Fibroblast of lung (primary cell): ENCODE results near the gene GALNT8. TPM values are rescaled to one million over a fixed set of nuclear protein-coding genes. Genes with fewer than 3 reads are reported as not detected.

Source experiments
- DNase-seq, 2 donors: peaks; one replicate each; pipeline versions ENCODE4 v3.0.0 to v3.0.0-alpha.2; 2010; ENCODE audit warnings: low read depth in 2 of 2
- H2AFZ ChIP-seq: 2 replicates; pipeline ENCODE4 v1.5.1; 2012; ENCODE audit warnings: low read length, control low read depth, inconsistent platforms
- H3K27ac ChIP-seq: 2 replicates; pipeline ENCODE4 v1.5.1; 2011; ENCODE audit warnings: low read length, control low read depth; ENCODE audit not compliant: insufficient read depth
- H3K27me3 ChIP-seq: 2 replicates; pipeline ENCODE4 v1.5.1; 2011; ENCODE audit warnings: mild to moderate bottlenecking, low read length; ENCODE audit not compliant: control insufficient read depth, insufficient read depth
- H3K36me3 ChIP-seq: 2 replicates; pipeline ENCODE4 v1.5.1; 2011; ENCODE audit warnings: low read length; ENCODE audit not compliant: control insufficient read depth, insufficient read depth
- H3K4me1 ChIP-seq: 2 replicates; pipeline ENCODE4 v1.5.1; 2011; ENCODE audit warnings: low read length; ENCODE audit not compliant: control insufficient read depth, insufficient read depth; ENCODE audit errors: extremely low read depth
- H3K4me2 ChIP-seq: 2 replicates; pipeline ENCODE4 v1.5.1; 2011; ENCODE audit warnings: low read length, control low read depth; ENCODE audit not compliant: insufficient read depth; ENCODE audit errors: extremely low read depth
- H3K4me3 ChIP-seq, 4 experiments: fragments of 200-600 bp in 1 of 4; sonication (generic) in 1 of 4; replicated peaks in 1 of 4; 2 replicates each; pipeline ENCODE4 v1.5.1; 2011 to 2016; ENCODE audit warnings: low read length in 4 of 4, low read depth in 3 of 4, mild to moderate bottlenecking in 3 of 4, control low read depth in 2 of 4, inconsistent platforms in 1 of 4, mixed read lengths in 1 of 4; ENCODE audit not compliant: insufficient read depth in 1 of 4; ENCODE audit errors: control extremely low read depth in 1 of 4
- H3K79me2 ChIP-seq: 2 replicates; pipeline ENCODE4 v1.5.1; 2012; ENCODE audit warnings: mild to moderate bottlenecking, low read length, inconsistent platforms; ENCODE audit not compliant: control insufficient read depth, insufficient read depth
- H3K9ac ChIP-seq: 2 replicates; pipeline ENCODE4 v1.5.1; 2011; ENCODE audit warnings: mild to moderate bottlenecking, low read length, control low read depth; ENCODE audit not compliant: insufficient read depth
- H3K9me3 ChIP-seq: 2 replicates; pipeline ENCODE4 v1.5.1; 2012; ENCODE audit warnings: low read depth, low read length; ENCODE audit not compliant: control insufficient read depth, insufficient read depth
- H4K20me1 ChIP-seq: 2 replicates; pipeline ENCODE4 v1.5.1; 2011; ENCODE audit warnings: low read length; ENCODE audit not compliant: control insufficient read depth, insufficient read depth; ENCODE audit errors: extremely low read depth
- EZH2 ChIP-seq: IDR thresholded peaks from 2 replicates; pipeline ENCODE4 v1.5.1; 2012; ENCODE audit warnings: low read length, control low read depth, mild to moderate bottlenecking; ENCODE audit errors: missing control alignments
- polyA minus RNA-seq: library from RNA; depleted of rRNA, polyadenylated mRNA; stranded (reverse); fragments of >200 nt; gene quantifications from 2 replicates; pipeline ENCODE4 v1.2.3, GENCODE V29; 2011; ENCODE audit warnings: low replicate concordance
- polyA plus RNA-seq, 2 donors: library from polyadenylated mRNA; depleted of rRNA in 1 of 2; stranded (reverse) in 1 of 2; unstranded in 1 of 2; fragments of >200 nt; gene quantifications; 2 replicates each; pipeline ENCODE4 v1.2.1, GENCODE V29; 2011 to 2012; ENCODE audit warnings: missing spikeins in 1 of 2
- total RNA-seq: library from RNA; depleted of rRNA; stranded (reverse); fragments of >200 nt; gene quantifications from 2 replicates; pipeline ENCODE4 v1.2.1, GENCODE V29; 2014
- TF ChIP-seq, protein P1 (sequence below), 2 donors: IDR thresholded peaks in 1 of 2; conservative IDR thresholded peaks in 1 of 2; 1 replicate in 1 of 2; 2 replicates in 1 of 2; pipeline ENCODE4 v1.5.1; 2011 to 2012; ENCODE audit warnings: low read length in 2 of 2, control low read depth in 1 of 2, inconsistent platforms in 1 of 2, low read depth in 1 of 2, mild to moderate bottlenecking in 1 of 2

The GALNT8 gene, protein sequence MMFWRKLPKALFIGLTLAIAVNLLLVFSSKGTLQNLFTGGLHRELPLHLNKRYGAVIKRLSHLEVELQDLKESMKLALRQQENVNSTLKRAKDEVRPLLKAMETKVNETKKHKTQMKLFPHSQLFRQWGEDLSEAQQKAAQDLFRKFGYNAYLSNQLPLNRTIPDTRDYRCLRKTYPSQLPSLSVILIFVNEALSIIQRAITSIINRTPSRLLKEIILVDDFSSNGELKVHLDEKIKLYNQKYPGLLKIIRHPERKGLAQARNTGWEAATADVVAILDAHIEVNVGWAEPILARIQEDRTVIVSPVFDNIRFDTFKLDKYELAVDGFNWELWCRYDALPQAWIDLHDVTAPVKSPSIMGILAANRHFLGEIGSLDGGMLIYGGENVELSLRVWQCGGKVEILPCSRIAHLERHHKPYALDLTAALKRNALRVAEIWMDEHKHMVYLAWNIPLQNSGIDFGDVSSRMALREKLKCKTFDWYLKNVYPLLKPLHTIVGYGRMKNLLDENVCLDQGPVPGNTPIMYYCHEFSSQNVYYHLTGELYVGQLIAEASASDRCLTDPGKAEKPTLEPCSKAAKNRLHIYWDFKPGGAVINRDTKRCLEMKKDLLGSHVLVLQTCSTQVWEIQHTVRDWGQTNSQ
- under 0.01 TPM in 2 replicates for total RNA-seq
- polyA plus RNA-seq = not detected in 2 replicates
- polyA plus RNA-seq (2012) = not detected in 2 replicates
- polyA minus RNA-seq = not detected in 2 replicates

DNA sequence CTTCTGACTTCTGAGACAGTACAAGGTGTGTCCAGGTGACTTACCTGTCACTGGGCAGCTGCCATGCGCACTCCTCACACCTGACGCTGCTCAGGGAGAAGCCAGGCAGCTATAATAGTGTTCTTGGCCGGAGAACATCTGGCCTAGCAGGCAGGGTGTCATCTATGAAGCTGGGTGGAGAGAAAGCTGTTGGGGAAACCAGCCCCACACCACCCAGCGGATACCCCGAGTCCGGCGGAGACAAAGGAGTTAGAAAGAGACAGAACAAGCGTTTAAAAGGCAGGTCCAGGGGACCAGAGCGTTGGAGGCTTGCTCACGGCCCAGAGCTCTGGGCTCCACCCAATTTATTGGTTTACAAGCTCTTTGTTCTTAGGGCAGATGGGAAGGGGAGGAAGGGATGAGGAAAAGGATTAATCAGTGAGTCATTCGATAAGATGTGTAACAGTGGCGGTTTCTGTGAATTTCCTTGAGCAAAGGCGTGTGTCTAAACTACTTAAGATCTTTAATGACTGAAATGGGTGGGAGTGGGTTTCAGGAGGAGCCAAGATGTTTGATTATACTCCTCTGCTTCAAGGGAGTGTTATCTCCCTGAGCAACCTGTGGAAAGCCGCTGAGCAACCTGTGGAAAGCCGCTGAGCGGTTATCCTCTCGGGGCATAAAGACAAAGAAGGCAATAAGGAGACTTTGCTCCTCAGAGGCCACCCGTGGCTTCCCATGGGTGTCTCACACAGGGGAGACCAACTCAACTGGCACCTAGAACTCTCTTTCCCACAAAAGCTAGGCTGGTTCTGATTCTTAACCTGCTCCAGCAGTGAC is at the start of gene GALNT8:
TSS of gene GALNT8 (plus strand) at position 580 of the 816 bp plus-strand sequence. CDS start 278 bp downstream, outside the sequence.
- Histone ChIP-seq H3K9ac (no peak within 1 kb of the TSS), H3K27ac (no peak within 1 kb of the TSS), H3K4me1 (no peaks in the 10 kb centered on the region), H3K79me2 (no peaks in the 10 kb centered on the region), H3K36me3 (no peaks in the 10 kb centered on the region), H2AFZ (no peak within 1 kb of the TSS), H4K20me1 (no peaks in the 10 kb centered on the region), H3K4me2 (no peak within 1 kb of the TSS), H3K9me3 (no peaks in the 10 kb centered on the region), H3K27me3 (no peaks in the 10 kb centered on the region), H3K4me3 (no peak within 1 kb of the TSS)
- TF ChIP-seq EZH2 = no peak
- no peak for DNase-seq

DNA sequence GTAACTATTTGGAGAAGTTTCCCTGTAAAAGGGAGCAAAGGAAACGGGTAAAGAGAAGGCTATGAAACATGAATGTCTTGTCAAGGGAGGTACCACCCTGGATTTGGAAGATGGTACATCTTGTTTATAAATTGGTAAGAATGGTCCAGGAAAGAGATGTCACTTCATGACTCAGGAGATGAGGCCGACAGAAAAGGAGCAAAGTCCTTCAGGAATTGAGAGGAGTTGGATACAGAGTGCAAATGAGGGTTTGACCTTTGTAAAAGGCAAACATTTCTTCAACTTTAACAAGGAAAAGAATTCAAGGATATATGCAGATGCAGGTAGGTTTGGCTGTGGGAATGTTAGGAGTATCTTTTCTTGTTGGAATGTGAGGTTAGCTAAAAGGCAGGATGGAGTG is 40.5 kb upstream of the GALNT8 start:
- H3K4me1 ChIP-seq = no peaks in the 10 kb centered on the region
- H3K9ac ChIP-seq = no peak overlapping the region
- H3K27ac ChIP-seq = no peak overlapping the region
- no peaks in the 10 kb centered on the region for H3K9me3 ChIP-seq
- H2AFZ ChIP-seq = no peak overlapping the region
- H4K20me1 ChIP-seq = no peaks in the 10 kb centered on the region
- no peak overlapping the region for H3K4me3 ChIP-seq
- DNase-seq = no peak
- no peak overlapping the region for H3K4me2 ChIP-seq
- H3K36me3 ChIP-seq = no peaks in the 10 kb centered on the region
- H3K79me2 ChIP-seq = no peaks in the 10 kb centered on the region
- TF ChIP-seq EZH2 = no peak
- TF ChIP-seq, protein P1, sequence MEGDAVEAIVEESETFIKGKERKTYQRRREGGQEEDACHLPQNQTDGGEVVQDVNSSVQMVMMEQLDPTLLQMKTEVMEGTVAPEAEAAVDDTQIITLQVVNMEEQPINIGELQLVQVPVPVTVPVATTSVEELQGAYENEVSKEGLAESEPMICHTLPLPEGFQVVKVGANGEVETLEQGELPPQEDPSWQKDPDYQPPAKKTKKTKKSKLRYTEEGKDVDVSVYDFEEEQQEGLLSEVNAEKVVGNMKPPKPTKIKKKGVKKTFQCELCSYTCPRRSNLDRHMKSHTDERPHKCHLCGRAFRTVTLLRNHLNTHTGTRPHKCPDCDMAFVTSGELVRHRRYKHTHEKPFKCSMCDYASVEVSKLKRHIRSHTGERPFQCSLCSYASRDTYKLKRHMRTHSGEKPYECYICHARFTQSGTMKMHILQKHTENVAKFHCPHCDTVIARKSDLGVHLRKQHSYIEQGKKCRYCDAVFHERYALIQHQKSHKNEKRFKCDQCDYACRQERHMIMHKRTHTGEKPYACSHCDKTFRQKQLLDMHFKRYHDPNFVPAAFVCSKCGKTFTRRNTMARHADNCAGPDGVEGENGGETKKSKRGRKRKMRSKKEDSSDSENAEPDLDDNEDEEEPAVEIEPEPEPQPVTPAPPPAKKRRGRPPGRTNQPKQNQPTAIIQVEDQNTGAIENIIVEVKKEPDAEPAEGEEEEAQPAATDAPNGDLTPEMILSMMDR (conservative IDR thresholded peaks at IDR 0.05 in 1 of 2, IDR thresholded peaks at IDR 0.05 in 1 of 2; ENCODE audit: low read depth in 1 of 2, low read length in 2 of 2) = no peak
- H3K27me3 ChIP-seq = no peaks in the 10 kb centered on the region

- TF ChIP-seq, protein P1 (conservative IDR thresholded peaks at IDR 0.05 in 1 of 2, IDR thresholded peaks at IDR 0.05 in 1 of 2; ENCODE audit: low read depth in 1 of 2, low read length in 2 of 2) = no peak
- no peak for TF ChIP-seq EZH2
- DNase-seq = no peak
- Histone ChIP-seq H4K20me1 (no peaks in the 10 kb centered on the region), H3K4me2 (no peak overlapping the region), H2AFZ (no peak overlapping the region), H3K36me3 (no peaks in the 10 kb centered on the region), H3K9ac (no peak overlapping the region), H3K27me3 (no peaks in the 10 kb centered on the region), H3K4me3 (no peak overlapping the region), H3K27ac (no peak overlapping the region), H3K79me2 (no peaks in the 10 kb centered on the region), H3K9me3 (no peaks in the 10 kb centered on the region), H3K4me1 (no peaks in the 10 kb centered on the region)
These were observed 38.5 kb upstream of the GALNT8 start for GRCh38 chr12:4681732-4682131.
